ENCODE measurements around the gene CYB561D2.

CYB561D2 gene

GRCh38 chr3:50364573-50365079, 14.0 kb downstream of the CYB561D2 start:
- no peak for TF ChIP-seq CTCF (IDR thresholded peaks at IDR 0.05; ENCODE audit: low read length)
- no peak for TF ChIP-seq EZH2 (IDR thresholded peaks at IDR 0.05; ENCODE audit: borderline replicate concordance, low read length)
- Histone ChIP-seq H3F3A (ENCODE audit: insufficient read depth, low read length) (no peaks in the 10 kb centered on the region), H3K27ac (ENCODE audit: low read depth, low read length, poor library complexity, severe bottlenecking) (no peak overlapping the region), H3K4me2 (ENCODE audit: low read length) (peak overlapping the region; percentile 59), H3K9me3 (ENCODE audit: low read length) (no peaks in the 10 kb centered on the region), H3K9me2 (ENCODE audit: low read depth, low read length) (no peaks in the 10 kb centered on the region), H3K4me3 (ENCODE audit: low read depth, low read length, poor library complexity, severe bottlenecking) (peak overlapping the region; percentile 66), H3K4me1 (ENCODE audit: insufficient read depth, low read length, severe bottlenecking) (peaks cover 17% of the 10 kb centered on the region), H3K79me2 (ENCODE audit: insufficient read depth, low read length) (no peaks in the 10 kb centered on the region), H4K20me1 (ENCODE audit: insufficient read depth, low read length) (no peaks in the 10 kb centered on the region), H2AFZ (ENCODE audit: low read length) (no peak overlapping the region), H3K36me3 (ENCODE audit: insufficient read depth, low read length) (no peaks in the 10 kb centered on the region), H3K27me3 (ENCODE audit: insufficient read depth, low read length) (peaks cover 1% of the 10 kb centered on the region), H3K9ac (ENCODE audit: low read length) (peak overlapping the region; percentile 37; the same call in 1 of the 2 replicates)

- Histone ChIP-seq H3K27ac (ENCODE audit: low read depth, low read length, poor library complexity, severe bottlenecking) (no peak overlapping the region), H3F3A (ENCODE audit: insufficient read depth, low read length) (no peaks in the 10 kb centered on the region), H3K9ac (ENCODE audit: low read length) (peak overlapping the region; percentile 69), H3K9me3 (ENCODE audit: low read length) (no peaks in the 10 kb centered on the region), H3K27me3 (ENCODE audit: insufficient read depth, low read length) (peaks cover 6% of the 10 kb centered on the region), H3K79me2 (ENCODE audit: insufficient read depth, low read length) (no peaks in the 10 kb centered on the region), H3K4me1 (ENCODE audit: insufficient read depth, low read length, severe bottlenecking) (peaks cover 11% of the 10 kb centered on the region), H3K36me3 (ENCODE audit: insufficient read depth, low read length) (no peaks in the 10 kb centered on the region), H4K20me1 (ENCODE audit: insufficient read depth, low read length) (no peaks in the 10 kb centered on the region), H2AFZ (ENCODE audit: low read length) (no peak overlapping the region), H3K4me2 (ENCODE audit: low read length) (peak overlapping the region; percentile 97), H3K9me2 (ENCODE audit: low read depth, low read length) (no peaks in the 10 kb centered on the region), H3K4me3 (ENCODE audit: low read depth, low read length, poor library complexity, severe bottlenecking) (peak overlapping the region; percentile 66)
- no peak for TF ChIP-seq EZH2 (IDR thresholded peaks at IDR 0.05; ENCODE audit: borderline replicate concordance, low read length)
- peak; percentile 18; the same call in 1 of the 2 replicates for TF ChIP-seq CTCF (IDR thresholded peaks at IDR 0.05; ENCODE audit: low read length)
Observed at GRCh38 chr3:50365080-50365841, 14.6 kb downstream of the CYB561D2 start.

GRCh38 chr3:50365842-50366220, 15.2 kb downstream of the CYB561D2 start:
- H4K20me1 ChIP-seq (ENCODE audit: insufficient read depth, low read length): no peaks in the 10 kb centered on the region
- peaks cover 8% of the 10 kb centered on the region for H3K27me3 ChIP-seq (ENCODE audit: insufficient read depth, low read length)
- TF ChIP-seq CTCF (IDR thresholded peaks at IDR 0.05; ENCODE audit: low read length) (no peak), EZH2 (IDR thresholded peaks at IDR 0.05; ENCODE audit: borderline replicate concordance, low read length) (no peak)
- H3K4me1 ChIP-seq (ENCODE audit: insufficient read depth, low read length, severe bottlenecking): peaks cover 11% of the 10 kb centered on the region
- H3F3A ChIP-seq (ENCODE audit: insufficient read depth, low read length): no peaks in the 10 kb centered on the region
- no peaks in the 10 kb centered on the region for H3K9me3 ChIP-seq (ENCODE audit: low read length)
- H3K9me2 ChIP-seq (ENCODE audit: low read depth, low read length): no peaks in the 10 kb centered on the region
- no peak overlapping the region for H2AFZ ChIP-seq (ENCODE audit: low read length)
- peak overlapping the region; percentile 69 for H3K9ac ChIP-seq (ENCODE audit: low read length)
- H3K4me3 ChIP-seq (ENCODE audit: low read depth, low read length, poor library complexity, severe bottlenecking): peak overlapping the region; percentile 66
- H3K36me3 ChIP-seq (ENCODE audit: insufficient read depth, low read length): no peaks in the 10 kb centered on the region
- H3K79me2 ChIP-seq (ENCODE audit: insufficient read depth, low read length): no peaks in the 10 kb centered on the region
- H3K27ac ChIP-seq (ENCODE audit: low read depth, low read length, poor library complexity, severe bottlenecking): no peak overlapping the region
- H3K4me2 ChIP-seq (ENCODE audit: low read length): peak overlapping the region; percentile 97
